Sigmoid colon (tissue), 3 donors: Measurements from ENCODE around the gene GCNA.

Experiments used
- CTCF ChIP-seq, 4 experiments: fragments of 450-650 bp in 3 of 4; fragments of 200-600 bp in 1 of 4; IDR thresholded peaks; one replicate each; pipeline ENCODE4 v1.5.1; 2016 to 2019; ENCODE audit warnings: antibody characterized with exemption in 4 of 4, mild to moderate bottlenecking in 3 of 4, moderate library complexity in 2 of 4
- POLR2A ChIP-seq, 2 donors: fragments of 450-650 bp; IDR thresholded peaks; one replicate each; pipeline ENCODE4 v1.6.1; 2016; ENCODE audit warnings: antibody characterized with exemption in 2 of 2, mild to moderate bottlenecking in 2 of 2, moderate library complexity in 2 of 2

GRCh38 chrX:71549986-71550385, 28.3 kb upstream of the GCNA start:
- TF ChIP-seq POLR2A (IDR thresholded peaks at IDR 0.05) (no peak), CTCF (IDR thresholded peaks at IDR 0.05) (no peak)
